ENCODE results near the gene PSMD13. TPM values are rescaled to one million over a fixed set of nuclear protein-coding genes. Genes with fewer than 3 reads are reported as not detected.
"Not testable (repeated sequence)": the region's sequence is repeated elsewhere in the genome, so short reads cannot be mapped to it uniquely, and the experiment has no call there.

The PSMD13 gene
- total RNA-seq, 1 experiment from 2014 or later, result 117 TPM

GRCh38 chr11:280706-281485, 44.1 kb downstream of the PSMD13 start:
- in situ Hi-C loops (cut with HindIII; ENCODE audit: low pct_unique_long_range_greater_than_20kb, low sequenced_read_pairs), result no loop called here
- DNase-seq (ENCODE audit: low read depth), result no peak

- DNase-seq (ENCODE audit: low read depth), result no peak
- in situ Hi-C loops (cut with HindIII; ENCODE audit: low pct_unique_long_range_greater_than_20kb, low sequenced_read_pairs), result no loop called here
These were observed 44.8 kb downstream of the PSMD13 start for GRCh38 chr11:281486-282161.

GRCh38 chr11:282171-282570, 45.4 kb downstream of the PSMD13 start:
- in situ Hi-C loops (cut with HindIII; ENCODE audit: low pct_unique_long_range_greater_than_20kb, low sequenced_read_pairs), result no loop called here
- DNase-seq (ENCODE audit: low read depth), result no peak

GRCh38 chr11:282630-283360, 46.0 kb downstream of the PSMD13 start:
- in situ Hi-C loops (cut with HindIII; ENCODE audit: low pct_unique_long_range_greater_than_20kb, low sequenced_read_pairs), result no loop called here
- no peak for DNase-seq (ENCODE audit: low read depth)

- no peak for DNase-seq (ENCODE audit: low read depth)
- in situ Hi-C loops (cut with HindIII; ENCODE audit: low pct_unique_long_range_greater_than_20kb, low sequenced_read_pairs), result no loop called here
These were observed 46.8 kb downstream of the PSMD13 start for GRCh38 chr11:283405-284104.

- in situ Hi-C loops (cut with HindIII; ENCODE audit: low pct_unique_long_range_greater_than_20kb, low sequenced_read_pairs), result no loop called here
- DNase-seq (ENCODE audit: low read depth), result no peak
These were observed 47.6 kb downstream of the PSMD13 start for GRCh38 chr11:284105-285020.

- in situ Hi-C loops (cut with HindIII; ENCODE audit: low pct_unique_long_range_greater_than_20kb, low sequenced_read_pairs), result no loop called here
- DNase-seq (ENCODE audit: low read depth), result no peak
These were observed 48.5 kb downstream of the PSMD13 start for GRCh38 chr11:285021-285893.

GRCh38 chr11:285894-286220, 49.1 kb downstream of the PSMD13 start:
- in situ Hi-C loops (cut with HindIII; ENCODE audit: low pct_unique_long_range_greater_than_20kb, low sequenced_read_pairs), result no loop called here
- no peak for DNase-seq (ENCODE audit: low read depth)

GRCh38 chr11:286977-287820, 50.4 kb downstream of the PSMD13 start:
- in situ Hi-C loops (cut with HindIII; ENCODE audit: low pct_unique_long_range_greater_than_20kb, low sequenced_read_pairs); DNase-seq (ENCODE audit: low read depth): not testable (repeated sequence)

GRCh38 chr11:287821-288477, 51.2 kb downstream of the PSMD13 start:
- DNase-seq (ENCODE audit: low read depth), result no peak
- in situ Hi-C loops (cut with HindIII; ENCODE audit: low pct_unique_long_range_greater_than_20kb, low sequenced_read_pairs), result no loop called here

- in situ Hi-C loops (cut with HindIII; ENCODE audit: low pct_unique_long_range_greater_than_20kb, low sequenced_read_pairs), result no loop called here
These were observed 52.0 kb downstream of the PSMD13 start, which contains the start of gene PGGHG for GRCh38 chr11:288478-289397. Gene PGGHG (plus strand): TSS chr11:289126. CDS start chr11:289817, 691 bp downstream.

GRCh38 chr11:289398-289711, 52.6 kb downstream of the PSMD13 start:
- in situ Hi-C loops (cut with HindIII; ENCODE audit: low pct_unique_long_range_greater_than_20kb, low sequenced_read_pairs), result no loop called here
- no peak for DNase-seq (ENCODE audit: low read depth)

More at GRCh38 chr11:288478-289397, 52.0 kb downstream of the PSMD13 start, which contains the start of gene PGGHG:
- no peak for DNase-seq (ENCODE audit: low read depth)

GRCh38 chr11:289712-290620, 53.2 kb downstream of the PSMD13 start:
- in situ Hi-C loops (cut with HindIII; ENCODE audit: low pct_unique_long_range_greater_than_20kb, low sequenced_read_pairs), result no loop called here

More at GRCh38 chr11:289712-290620, 53.2 kb downstream of the PSMD13 start:
- no peak for DNase-seq (ENCODE audit: low read depth)

All from Caki2 (cell line).